ENCODE data around the gene RAB44.

DNA sequence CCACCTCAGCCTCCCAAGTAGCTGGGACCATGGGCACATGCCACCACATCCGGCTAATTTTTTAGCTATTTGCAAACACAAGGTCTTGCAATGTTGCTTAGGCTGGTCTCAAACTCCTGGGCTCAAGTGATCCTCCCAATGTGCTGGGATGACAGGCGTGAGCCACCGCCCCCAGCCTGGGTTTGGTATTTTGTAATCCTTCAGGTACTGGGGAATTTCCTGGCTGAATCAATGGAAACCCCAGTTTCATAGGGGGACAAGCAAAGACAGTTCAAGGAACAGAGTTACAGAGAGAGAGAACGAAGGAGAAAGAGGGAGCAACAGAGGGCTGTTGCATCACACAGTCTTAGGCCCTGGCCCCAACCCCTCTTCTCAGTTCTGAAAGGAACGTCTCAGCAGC is 35.7 kb downstream of the RAB44 start:
- TF ChIP-seq POLR2AphosphoS5 (IDR thresholded peaks at IDR 0.05) (no peak), EP300 (IDR thresholded peaks at IDR 0.05) (no peak)
- TF ChIP-seq, protein P1, sequence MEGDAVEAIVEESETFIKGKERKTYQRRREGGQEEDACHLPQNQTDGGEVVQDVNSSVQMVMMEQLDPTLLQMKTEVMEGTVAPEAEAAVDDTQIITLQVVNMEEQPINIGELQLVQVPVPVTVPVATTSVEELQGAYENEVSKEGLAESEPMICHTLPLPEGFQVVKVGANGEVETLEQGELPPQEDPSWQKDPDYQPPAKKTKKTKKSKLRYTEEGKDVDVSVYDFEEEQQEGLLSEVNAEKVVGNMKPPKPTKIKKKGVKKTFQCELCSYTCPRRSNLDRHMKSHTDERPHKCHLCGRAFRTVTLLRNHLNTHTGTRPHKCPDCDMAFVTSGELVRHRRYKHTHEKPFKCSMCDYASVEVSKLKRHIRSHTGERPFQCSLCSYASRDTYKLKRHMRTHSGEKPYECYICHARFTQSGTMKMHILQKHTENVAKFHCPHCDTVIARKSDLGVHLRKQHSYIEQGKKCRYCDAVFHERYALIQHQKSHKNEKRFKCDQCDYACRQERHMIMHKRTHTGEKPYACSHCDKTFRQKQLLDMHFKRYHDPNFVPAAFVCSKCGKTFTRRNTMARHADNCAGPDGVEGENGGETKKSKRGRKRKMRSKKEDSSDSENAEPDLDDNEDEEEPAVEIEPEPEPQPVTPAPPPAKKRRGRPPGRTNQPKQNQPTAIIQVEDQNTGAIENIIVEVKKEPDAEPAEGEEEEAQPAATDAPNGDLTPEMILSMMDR (IDR thresholded peaks at IDR 0.05): no peak
